VCaP (cell line): ENCODE measurements around the gene BICC1.

Experiments
- H3K27ac ChIP-seq: fragments of 450-650 bp; 2 replicates; pipeline ENCODE4 v1.5.1; 2017
- TF ChIP-seq, protein P1 (sequence below): fragments of 450-650 bp; conservative IDR thresholded peaks from 2 replicates; pipeline ENCODE4 v1.5.1; 2017; ENCODE audit warnings: mild to moderate bottlenecking, moderate library complexity

Gene BICC1

DNA sequence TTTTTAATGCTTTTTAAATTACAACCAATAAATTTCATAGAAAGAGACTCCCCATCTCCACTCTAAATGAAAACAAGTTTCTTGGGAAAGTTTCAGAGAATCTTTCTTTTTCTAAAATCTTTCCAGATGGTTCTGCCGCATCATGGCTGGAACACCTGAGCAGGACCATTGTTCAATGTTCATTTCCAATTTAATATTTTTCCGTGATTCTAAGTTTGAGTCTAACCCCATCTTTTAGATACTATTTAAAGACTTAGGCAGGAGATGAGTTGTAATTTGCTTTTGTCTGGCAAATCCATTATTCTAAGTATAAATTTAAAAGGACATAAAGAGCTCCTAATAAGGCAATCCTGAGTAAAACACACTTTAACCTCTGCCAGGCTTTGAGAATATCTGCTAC lies 325.2 kb downstream of the BICC1 start:
- TF ChIP-seq, protein P1, sequence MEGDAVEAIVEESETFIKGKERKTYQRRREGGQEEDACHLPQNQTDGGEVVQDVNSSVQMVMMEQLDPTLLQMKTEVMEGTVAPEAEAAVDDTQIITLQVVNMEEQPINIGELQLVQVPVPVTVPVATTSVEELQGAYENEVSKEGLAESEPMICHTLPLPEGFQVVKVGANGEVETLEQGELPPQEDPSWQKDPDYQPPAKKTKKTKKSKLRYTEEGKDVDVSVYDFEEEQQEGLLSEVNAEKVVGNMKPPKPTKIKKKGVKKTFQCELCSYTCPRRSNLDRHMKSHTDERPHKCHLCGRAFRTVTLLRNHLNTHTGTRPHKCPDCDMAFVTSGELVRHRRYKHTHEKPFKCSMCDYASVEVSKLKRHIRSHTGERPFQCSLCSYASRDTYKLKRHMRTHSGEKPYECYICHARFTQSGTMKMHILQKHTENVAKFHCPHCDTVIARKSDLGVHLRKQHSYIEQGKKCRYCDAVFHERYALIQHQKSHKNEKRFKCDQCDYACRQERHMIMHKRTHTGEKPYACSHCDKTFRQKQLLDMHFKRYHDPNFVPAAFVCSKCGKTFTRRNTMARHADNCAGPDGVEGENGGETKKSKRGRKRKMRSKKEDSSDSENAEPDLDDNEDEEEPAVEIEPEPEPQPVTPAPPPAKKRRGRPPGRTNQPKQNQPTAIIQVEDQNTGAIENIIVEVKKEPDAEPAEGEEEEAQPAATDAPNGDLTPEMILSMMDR = no peak
- no peak overlapping the region for H3K27ac ChIP-seq

- TF ChIP-seq, protein P1 = no peak
- H3K27ac ChIP-seq = no peak overlapping the region
Measured at GRCh38 chr10:58838561-58839208, 326.0 kb downstream of the BICC1 start.

DNA sequence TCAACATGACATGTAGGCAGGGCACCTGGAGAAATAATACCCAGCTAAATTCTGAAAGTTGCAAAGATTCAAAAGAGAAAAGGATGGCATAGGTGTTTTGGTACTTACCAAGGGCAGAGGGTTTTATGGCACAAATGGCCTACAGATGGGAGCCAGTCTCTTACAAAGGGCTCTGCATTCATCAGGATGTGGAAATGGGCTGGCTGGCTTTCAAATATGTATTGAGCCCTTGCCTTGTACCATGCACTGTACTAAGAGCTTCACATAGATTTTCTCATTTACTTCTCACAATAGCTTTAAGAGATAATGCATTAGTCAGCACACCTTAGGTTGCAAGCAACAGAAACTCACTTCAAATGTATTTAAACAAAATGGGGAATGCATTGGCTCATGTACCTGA lies 327.1 kb downstream of the BICC1 start:
- TF ChIP-seq, protein P1 = no peak
- H3K27ac ChIP-seq = no peak overlapping the region

DNA sequence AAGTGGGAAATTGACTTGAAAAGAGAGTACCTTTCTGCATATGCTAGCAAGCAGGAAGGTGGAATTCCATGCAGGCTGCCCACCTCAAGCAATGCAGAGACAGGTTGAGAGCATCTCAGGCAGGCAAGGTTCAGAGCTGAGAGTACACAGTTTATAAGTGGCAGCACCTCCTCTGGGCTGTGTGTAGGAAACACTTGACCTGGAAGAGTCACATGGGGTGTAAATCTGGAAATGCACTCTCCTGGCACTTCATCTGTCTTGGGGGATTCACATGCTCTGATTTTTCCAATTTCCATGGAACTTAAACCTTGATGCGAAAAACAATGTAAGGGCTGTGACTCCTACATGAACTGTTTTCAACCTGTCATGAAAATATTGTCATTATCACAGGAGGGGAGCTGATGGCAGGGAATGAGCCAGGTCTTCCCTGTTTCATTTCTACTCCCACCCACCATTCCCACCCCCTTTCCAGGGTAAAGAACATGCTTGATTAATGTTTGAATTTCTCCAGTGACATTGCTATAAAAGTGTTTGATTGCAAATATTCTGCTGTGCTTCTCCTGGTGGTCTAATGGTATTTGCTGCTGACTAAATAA lies 328.3 kb downstream of the BICC1 start:
- TF ChIP-seq, protein P1 = no peak

DNA sequence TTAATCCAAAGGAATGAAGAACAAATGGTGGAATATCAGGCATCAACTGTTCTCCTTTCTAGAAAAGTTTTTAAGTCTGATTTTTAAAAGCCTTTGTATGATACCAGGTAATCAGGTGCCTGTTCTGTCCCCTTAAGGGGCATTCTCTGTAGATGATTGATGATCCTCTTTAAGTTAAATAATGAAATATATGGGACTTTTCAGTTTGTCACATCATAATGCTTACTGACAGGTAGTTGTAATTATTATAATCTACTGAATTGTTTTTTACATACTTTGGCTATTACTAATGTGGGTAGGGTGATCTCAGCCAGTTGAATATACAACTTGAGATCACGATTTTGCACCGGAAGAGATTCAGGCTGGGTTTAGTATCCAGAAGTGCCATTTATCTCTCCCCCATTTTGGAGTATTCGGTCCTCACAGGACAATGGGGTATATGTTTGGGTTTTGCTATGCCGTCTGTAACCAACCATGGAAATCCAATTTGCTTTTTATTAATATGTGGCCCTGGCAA lies 330.2 kb downstream of the BICC1 start:
- H3K27ac ChIP-seq = no peak overlapping the region
- TF ChIP-seq, protein P1 = no peak

More for the DNA sequence above, 328.3 kb downstream of the BICC1 start:
- H3K27ac ChIP-seq = no peak overlapping the region

GRCh38 chr10:58843760-58844159 lies 331.1 kb downstream of the BICC1 start:
- no peak overlapping the region for H3K27ac ChIP-seq

DNA sequence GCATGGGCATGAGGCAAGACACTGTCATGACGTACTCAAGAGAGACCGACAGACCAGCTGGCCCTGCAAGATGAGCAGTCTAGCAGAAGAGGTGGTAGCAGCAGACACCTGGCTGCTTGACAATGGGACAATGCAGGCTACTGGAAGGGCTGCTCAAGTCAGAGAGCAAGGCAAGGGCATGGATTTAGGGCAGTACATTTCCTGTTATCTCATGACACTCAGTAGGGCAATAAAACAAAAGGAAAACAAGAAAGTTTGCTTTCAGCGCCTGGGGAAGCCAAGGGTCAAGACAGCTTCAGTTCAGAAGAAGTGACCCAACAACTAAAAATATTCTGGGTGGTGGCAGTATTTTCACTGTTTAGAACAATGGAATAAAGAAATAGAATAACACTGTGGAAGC lies 332.0 kb downstream of the BICC1 start:
- H3K27ac ChIP-seq = no peak overlapping the region
- TF ChIP-seq, protein P1 = no peak

More at GRCh38 chr10:58843760-58844159, 331.1 kb downstream of the BICC1 start:
- TF ChIP-seq, protein P1 = no peak
